Hepatocyte (in vitro differentiated cells): Measurements from ENCODE around the gene ALG10B.
"Not testable (repeated sequence)": the region's sequence is repeated elsewhere in the genome, so short reads cannot be mapped to it uniquely, and the experiment has no call there.

Source experiments
- CTCF ChIP-seq: fragments of 200-600 bp; sonication (generic); IDR thresholded peaks from 2 replicates; pipeline ENCODE4 v1.5.1; 2016; ENCODE audit warnings: antibody characterized with exemption, mild to moderate bottlenecking; ENCODE audit not compliant: poor library complexity
- EZH2 ChIP-seq: fragments of 200-600 bp; sonication (generic); IDR thresholded peaks from 2 replicates; pipeline ENCODE4 v1.6.1; 2016; ENCODE audit warnings: antibody characterized with exemption, mild to moderate bottlenecking, borderline replicate concordance
- EZH2phosphoT487 ChIP-seq: fragments of 200-600 bp; sonication (generic); IDR thresholded peaks from one replicate; pipeline ENCODE4 v1.6.1; 2018; ENCODE audit warnings: antibody characterized with exemption, mild to moderate bottlenecking, low read depth, moderate library complexity; ENCODE audit not compliant: unreplicated experiment, severe bottlenecking

- TF ChIP-seq EZH2, CTCF, EZH2phosphoT487: not testable (repeated sequence)
Measured at GRCh38 chr12:38330414-38330813, 13.8 kb downstream of the ALG10B start.
